ENCODE data around the gene PAPPA2.

Gene PAPPA2

DNA sequence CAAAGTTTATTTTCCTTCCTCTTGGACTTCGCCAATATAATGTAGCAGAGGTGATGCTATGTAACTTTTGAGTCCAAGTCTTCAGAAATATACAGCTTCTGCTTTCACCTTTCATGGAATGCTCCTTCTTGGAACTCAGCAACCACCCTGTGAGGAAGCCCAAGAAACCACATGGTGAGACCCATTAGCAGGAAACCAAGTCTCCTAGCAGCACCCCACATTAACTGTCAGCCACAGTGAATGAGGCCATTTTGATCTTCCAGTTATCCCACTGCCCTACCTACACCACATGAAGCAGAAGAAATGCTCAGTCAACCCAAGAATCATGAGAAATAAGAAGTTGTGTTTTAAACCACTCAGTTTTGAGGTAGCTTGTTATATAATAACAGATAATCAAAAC lies 58.2 kb downstream of the PAPPA2 start:
- TF ChIP-seq, protein P1, sequence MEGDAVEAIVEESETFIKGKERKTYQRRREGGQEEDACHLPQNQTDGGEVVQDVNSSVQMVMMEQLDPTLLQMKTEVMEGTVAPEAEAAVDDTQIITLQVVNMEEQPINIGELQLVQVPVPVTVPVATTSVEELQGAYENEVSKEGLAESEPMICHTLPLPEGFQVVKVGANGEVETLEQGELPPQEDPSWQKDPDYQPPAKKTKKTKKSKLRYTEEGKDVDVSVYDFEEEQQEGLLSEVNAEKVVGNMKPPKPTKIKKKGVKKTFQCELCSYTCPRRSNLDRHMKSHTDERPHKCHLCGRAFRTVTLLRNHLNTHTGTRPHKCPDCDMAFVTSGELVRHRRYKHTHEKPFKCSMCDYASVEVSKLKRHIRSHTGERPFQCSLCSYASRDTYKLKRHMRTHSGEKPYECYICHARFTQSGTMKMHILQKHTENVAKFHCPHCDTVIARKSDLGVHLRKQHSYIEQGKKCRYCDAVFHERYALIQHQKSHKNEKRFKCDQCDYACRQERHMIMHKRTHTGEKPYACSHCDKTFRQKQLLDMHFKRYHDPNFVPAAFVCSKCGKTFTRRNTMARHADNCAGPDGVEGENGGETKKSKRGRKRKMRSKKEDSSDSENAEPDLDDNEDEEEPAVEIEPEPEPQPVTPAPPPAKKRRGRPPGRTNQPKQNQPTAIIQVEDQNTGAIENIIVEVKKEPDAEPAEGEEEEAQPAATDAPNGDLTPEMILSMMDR (conservative IDR thresholded peaks at IDR 0.05; ENCODE audit: low read depth, low read length), result no peak
- no peak overlapping the region for H3K4me3 ChIP-seq (ENCODE audit: low read length)
- DNase-seq (ENCODE audit: low read depth), result no peak

DNA sequence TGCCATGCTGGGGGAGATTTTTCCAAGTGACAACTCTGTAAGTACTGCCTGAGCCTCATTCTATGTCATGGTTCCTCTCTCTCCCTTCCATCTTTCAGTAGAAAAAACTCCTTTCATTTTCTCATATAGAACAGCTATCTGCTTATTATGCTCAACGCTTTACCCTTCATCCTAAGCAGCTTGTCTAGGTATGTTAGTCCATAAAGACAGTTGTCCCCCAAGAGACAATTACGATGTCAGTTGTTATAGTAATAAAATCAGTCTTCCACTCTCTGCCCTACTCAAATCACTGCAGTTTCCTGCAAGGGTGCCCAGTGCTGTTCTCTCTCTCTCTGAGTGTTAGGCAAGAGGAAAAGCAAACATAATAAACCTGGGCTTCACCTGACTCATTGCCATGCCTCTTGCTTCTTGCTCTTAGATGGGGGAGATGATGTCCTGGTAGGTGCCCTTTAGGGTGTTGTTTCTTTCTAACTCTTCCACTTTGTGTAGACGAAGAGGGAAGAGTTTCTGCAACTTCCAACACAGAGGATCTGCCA lies 59.4 kb downstream of the PAPPA2 start:
- H3K4me3 ChIP-seq (ENCODE audit: low read length), result no peak overlapping the region
- TF ChIP-seq, protein P1 (conservative IDR thresholded peaks at IDR 0.05; ENCODE audit: low read depth, low read length), result no peak
- no peak for DNase-seq (ENCODE audit: low read depth)

DNA sequence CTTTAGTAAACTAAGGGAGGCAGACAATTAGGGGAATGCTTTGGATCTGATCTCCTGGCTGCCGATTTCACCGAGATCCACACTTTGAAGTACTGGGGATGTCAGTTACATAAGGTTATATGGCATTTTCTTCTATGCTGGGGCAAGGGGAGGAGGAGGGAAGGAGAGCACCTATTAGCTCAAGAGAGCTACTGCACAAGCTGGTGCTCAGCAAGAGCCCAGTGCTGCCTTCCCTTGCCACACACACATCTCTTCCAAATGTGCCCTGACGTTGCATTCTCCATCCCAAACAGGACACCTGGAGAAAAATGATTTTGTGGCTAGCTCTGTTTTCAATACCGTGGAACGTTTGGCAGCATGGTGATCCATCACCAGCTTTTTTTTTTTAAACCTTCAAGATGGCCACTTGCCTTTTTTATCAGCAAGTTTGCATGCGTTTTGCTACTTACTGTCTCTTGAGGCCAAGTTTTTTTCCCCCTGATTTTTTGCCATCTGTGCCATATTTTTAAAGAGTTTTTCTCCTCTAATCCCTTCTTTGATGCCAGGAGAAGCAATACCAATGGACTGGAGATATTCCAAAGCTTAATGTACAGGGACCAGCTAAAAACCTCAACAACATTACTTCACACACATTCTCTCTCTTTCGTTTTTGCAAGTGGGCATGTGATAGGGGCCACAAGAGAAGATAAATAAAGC lies 66.6 kb downstream of the PAPPA2 start:
- DNase-seq (ENCODE audit: low read depth), result no peak
- TF ChIP-seq, protein P1 (conservative IDR thresholded peaks at IDR 0.05; ENCODE audit: low read depth, low read length), result no peak
- H3K4me3 ChIP-seq (ENCODE audit: low read length), result no peak overlapping the region

DNA sequence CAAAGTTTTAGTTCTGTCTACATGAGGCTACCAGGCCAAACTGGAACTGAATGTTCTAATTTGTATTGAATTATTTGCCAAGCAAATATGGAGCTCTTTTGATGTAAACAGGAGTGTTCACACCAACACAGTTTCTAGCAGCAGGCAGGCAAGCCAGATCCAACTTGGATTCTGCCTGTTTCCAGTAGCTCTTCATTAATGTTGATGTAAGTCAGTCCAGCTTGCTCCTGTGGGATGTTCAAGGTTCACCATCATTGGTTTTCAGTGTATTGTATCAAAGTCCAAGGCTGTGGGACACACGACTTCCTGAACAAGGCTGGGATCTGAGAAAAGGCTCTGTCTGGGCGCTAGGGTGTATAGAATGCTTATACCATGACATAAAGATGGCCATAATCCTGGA lies 68.1 kb downstream of the PAPPA2 start:
- DNase-seq (ENCODE audit: low read depth), result no peak
- no peak overlapping the region for H3K4me3 ChIP-seq (ENCODE audit: low read length)
- TF ChIP-seq, protein P1 (conservative IDR thresholded peaks at IDR 0.05; ENCODE audit: low read depth, low read length), result no peak

DNA sequence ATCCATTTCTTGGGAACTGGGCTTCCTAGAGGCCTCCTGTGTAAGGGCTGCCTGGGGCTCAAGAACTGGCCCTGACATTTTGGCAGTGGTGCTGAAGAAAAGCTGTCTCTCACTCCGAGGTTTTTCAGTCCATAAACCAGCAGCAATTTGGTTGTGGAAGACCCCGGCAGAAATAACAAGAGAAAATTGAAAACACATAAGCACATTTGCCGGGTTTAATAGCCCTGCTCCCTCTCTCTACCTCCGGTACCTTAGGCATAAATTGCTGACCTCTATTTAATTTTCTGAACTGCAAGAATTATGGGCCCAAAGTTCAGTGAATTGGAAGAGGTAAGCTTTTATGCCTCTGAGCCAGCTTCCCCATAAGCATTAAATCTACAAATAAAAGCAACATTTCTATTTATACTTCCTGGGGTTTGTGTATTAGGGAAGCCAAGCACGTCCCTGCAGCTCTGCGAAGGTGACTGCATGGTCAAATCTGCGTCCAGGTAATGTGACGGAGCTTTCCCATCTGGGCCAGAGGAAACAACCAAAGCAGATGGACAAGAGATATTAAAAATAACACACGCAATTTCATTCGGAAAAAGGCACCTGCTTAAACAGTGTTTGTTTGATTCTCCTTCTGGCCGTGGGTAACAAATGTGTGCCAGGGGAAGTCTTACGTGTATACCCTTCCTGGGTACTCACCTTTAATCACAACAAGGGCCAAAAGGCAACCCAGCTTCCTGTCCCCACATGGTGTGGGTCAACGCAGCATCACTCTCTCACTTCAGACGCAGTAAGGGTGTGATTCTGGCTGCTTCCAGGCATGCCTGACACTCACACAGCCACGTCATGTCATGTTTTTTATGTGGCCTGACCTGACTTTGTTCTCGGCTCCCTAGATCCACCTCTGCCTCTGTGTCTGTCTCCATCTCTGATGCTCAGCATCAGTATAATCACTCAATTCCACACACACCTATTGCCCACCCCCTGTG lies 69.2 kb downstream of the PAPPA2 start:
- DNase-seq (ENCODE audit: low read depth), result no peak
- no peak overlapping the region for H3K4me3 ChIP-seq (ENCODE audit: low read length)
- TF ChIP-seq, protein P1 (conservative IDR thresholded peaks at IDR 0.05; ENCODE audit: low read depth, low read length), result no peak

DNA sequence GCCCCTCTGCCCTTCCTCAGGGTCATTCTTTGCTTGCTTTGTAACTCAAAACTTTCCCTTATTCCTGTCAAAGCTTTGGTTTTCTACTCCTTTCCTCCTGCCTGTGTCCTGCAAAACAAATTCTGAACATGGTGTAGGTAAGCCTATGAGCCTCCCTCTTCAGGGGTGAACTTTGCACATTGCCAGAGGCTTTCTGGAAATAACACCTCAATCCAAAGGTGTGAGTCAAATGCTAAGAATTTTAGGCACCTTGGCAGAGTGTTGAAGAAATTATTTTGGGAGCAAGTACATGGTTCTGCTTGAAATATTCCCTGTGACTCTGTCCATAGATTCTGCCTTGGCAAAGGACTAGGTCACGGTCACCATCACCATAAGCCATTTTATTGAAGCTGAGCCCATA lies 70.0 kb downstream of the PAPPA2 start:
- no peak overlapping the region for H3K4me3 ChIP-seq (ENCODE audit: low read length)
- DNase-seq (ENCODE audit: low read depth), result no peak
- TF ChIP-seq, protein P1 (conservative IDR thresholded peaks at IDR 0.05; ENCODE audit: low read depth, low read length), result no peak

Measured in retinal pigment epithelial cell (primary cell).